ENCODE results near the gene CABLES1.

CABLES1 gene

GRCh38 chr18:23166891-23167541 is 31.7 kb downstream of the CABLES1 start:
- Histone ChIP-seq H4K12ac (ENCODE audit: low read depth, low read length) (no peak overlapping the region), H3K79me1 (ENCODE audit: low read length) (no peaks in the 10 kb centered on the region), H3K27me3 (ENCODE audit: insufficient read depth, low read length) (no peaks in the 10 kb centered on the region), H3K4ac (ENCODE audit: low read depth, low read length) (no peak overlapping the region), H3K27ac (ENCODE audit: low read depth, low read length) (no peak overlapping the region), H3K4me2 (ENCODE audit: low read length) (no peak overlapping the region), H2BK120ac (ENCODE audit: insufficient read depth, low read length, poor library complexity) (no peak overlapping the region), H3K18ac (ENCODE audit: low read length) (no peak overlapping the region), H2AK5ac (ENCODE audit: low read length) (no peak overlapping the region), H3K4me1 (ENCODE audit: control insufficient read depth in 1 of 2, insufficient read depth in 2 of 2, low read length in 2 of 2) (peaks cover 0 to 7% of the 10 kb centered on the region in 2 experiments), H3K36me3 (ENCODE audit: control insufficient read depth in 1 of 2, insufficient read depth in 2 of 2, low read length in 2 of 2) (no peaks in the 10 kb centered on the region), H3K14ac (ENCODE audit: low read length) (no peak overlapping the region), H2BK5ac (ENCODE audit: low read depth, low read length, poor library complexity) (no peak overlapping the region), H4K8ac (ENCODE audit: low read depth, low read length) (no peak overlapping the region), H3K23ac (ENCODE audit: low read length) (no peak overlapping the region), H3K9ac (ENCODE audit: low read length) (no peak overlapping the region), H3K79me2 (ENCODE audit: control insufficient read depth, insufficient read depth, low read length, poor library complexity) (no peaks in the 10 kb centered on the region), H4K91ac (ENCODE audit: low read depth, low read length) (no peak overlapping the region), H3K9me3 (ENCODE audit: insufficient read depth, low read depth, low read length) (no peaks in the 10 kb centered on the region), H3K4me3 (ENCODE audit: low read depth, low read length) (no peak overlapping the region), H2BK12ac (ENCODE audit: low read length) (no peak overlapping the region), H2AFZ (ENCODE audit: insufficient read depth, low read length, poor library complexity) (no peak overlapping the region)
- no CpG with 5 or more reads among the region's 7 CpGs for WGBS (ENCODE audit: extremely low coverage, insufficient coverage, insufficient read length)
- DNase-seq, result no peak

- H2BK5ac ChIP-seq (ENCODE audit: low read depth, low read length, poor library complexity), result no peak overlapping the region
- no peak overlapping the region for H3K18ac ChIP-seq (ENCODE audit: low read length)
- WGBS (ENCODE audit: extremely low coverage, insufficient coverage, insufficient read length), result no CpG with 5 or more reads among the region's 7 CpGs
- H4K8ac ChIP-seq (ENCODE audit: low read depth, low read length), result no peak overlapping the region
- no peak overlapping the region for H3K27ac ChIP-seq (ENCODE audit: low read depth, low read length)
- no peaks in the 10 kb centered on the region for H3K9me3 ChIP-seq (ENCODE audit: insufficient read depth, low read depth, low read length)
- H3K14ac ChIP-seq (ENCODE audit: low read length), result no peak overlapping the region
- no peak for DNase-seq
- peaks cover 0 to 7% of the 10 kb centered on the region in 2 experiments for H3K4me1 ChIP-seq (ENCODE audit: control insufficient read depth in 1 of 2, insufficient read depth in 2 of 2, low read length in 2 of 2)
- no peaks in the 10 kb centered on the region for H3K27me3 ChIP-seq (ENCODE audit: insufficient read depth, low read length)
- H2BK120ac ChIP-seq (ENCODE audit: insufficient read depth, low read length, poor library complexity), result no peak overlapping the region
- H3K23ac ChIP-seq (ENCODE audit: low read length), result no peak overlapping the region
- no peak overlapping the region for H2AFZ ChIP-seq (ENCODE audit: insufficient read depth, low read length, poor library complexity)
- H3K36me3 ChIP-seq (ENCODE audit: control insufficient read depth in 1 of 2, insufficient read depth in 2 of 2, low read length in 2 of 2), result no peaks in the 10 kb centered on the region
- no peak overlapping the region for H3K4me2 ChIP-seq (ENCODE audit: low read length)
- no peak overlapping the region for H4K12ac ChIP-seq (ENCODE audit: low read depth, low read length)
- H2BK12ac ChIP-seq (ENCODE audit: low read length), result no peak overlapping the region
- H3K4me3 ChIP-seq (ENCODE audit: low read depth, low read length), result no peak overlapping the region
- no peak overlapping the region for H3K9ac ChIP-seq (ENCODE audit: low read length)
- H3K4ac ChIP-seq (ENCODE audit: low read depth, low read length), result no peak overlapping the region
- no peak overlapping the region for H2AK5ac ChIP-seq (ENCODE audit: low read length)
- no peak overlapping the region for H4K91ac ChIP-seq (ENCODE audit: low read depth, low read length)
- H3K79me2 ChIP-seq (ENCODE audit: control insufficient read depth, insufficient read depth, low read length, poor library complexity), result no peaks in the 10 kb centered on the region
- no peaks in the 10 kb centered on the region for H3K79me1 ChIP-seq (ENCODE audit: low read length)
Observed at GRCh38 chr18:23169673-23170044, 34.4 kb downstream of the CABLES1 start.

- Histone ChIP-seq H2BK120ac (ENCODE audit: insufficient read depth, low read length, poor library complexity) (no peak overlapping the region), H3K36me3 (ENCODE audit: control insufficient read depth in 1 of 2, insufficient read depth in 2 of 2, low read length in 2 of 2) (no peaks in the 10 kb centered on the region), H3K23ac (ENCODE audit: low read length) (no peak overlapping the region), H3K9me3 (ENCODE audit: insufficient read depth, low read depth, low read length) (no peaks in the 10 kb centered on the region), H3K79me1 (ENCODE audit: low read length) (no peaks in the 10 kb centered on the region), H3K18ac (ENCODE audit: low read length) (no peak overlapping the region), H4K91ac (ENCODE audit: low read depth, low read length) (no peak overlapping the region), H3K4ac (ENCODE audit: low read depth, low read length) (no peak overlapping the region), H3K4me2 (ENCODE audit: low read length) (no peak overlapping the region), H2BK12ac (ENCODE audit: low read length) (no peak overlapping the region), H3K27ac (ENCODE audit: low read depth, low read length) (no peak overlapping the region), H3K79me2 (ENCODE audit: control insufficient read depth, insufficient read depth, low read length, poor library complexity) (no peaks in the 10 kb centered on the region), H3K4me1 (ENCODE audit: control insufficient read depth in 1 of 2, insufficient read depth in 2 of 2, low read length in 2 of 2) (peaks cover 0 to 7% of the 10 kb centered on the region in 2 experiments), H3K9ac (ENCODE audit: low read length) (no peak overlapping the region), H2BK5ac (ENCODE audit: low read depth, low read length, poor library complexity) (no peak overlapping the region), H3K14ac (ENCODE audit: low read length) (no peak overlapping the region), H4K8ac (ENCODE audit: low read depth, low read length) (no peak overlapping the region), H3K4me3 (ENCODE audit: low read depth, low read length) (no peak overlapping the region), H2AK5ac (ENCODE audit: low read length) (no peak overlapping the region), H4K12ac (ENCODE audit: low read depth, low read length) (no peak overlapping the region), H2AFZ (ENCODE audit: insufficient read depth, low read length, poor library complexity) (no peak overlapping the region), H3K27me3 (ENCODE audit: insufficient read depth, low read length) (no peaks in the 10 kb centered on the region)
- no peak for DNase-seq
- no CpG with 5 or more reads among the region's 7 CpGs for WGBS (ENCODE audit: extremely low coverage, insufficient coverage, insufficient read length)
Observed at GRCh38 chr18:23170137-23170536, 34.9 kb downstream of the CABLES1 start.

GRCh38 chr18:23171581-23172156 is 36.4 kb downstream of the CABLES1 start:
- Histone ChIP-seq H3K27ac (ENCODE audit: low read depth, low read length) (no peak overlapping the region), H3K18ac (ENCODE audit: low read length) (no peak overlapping the region), H3K79me1 (ENCODE audit: low read length) (no peaks in the 10 kb centered on the region), H3K14ac (ENCODE audit: low read length) (no peak overlapping the region), H3K9me3 (ENCODE audit: insufficient read depth, low read depth, low read length) (peaks cover 2% of the 10 kb centered on the region), H3K9ac (ENCODE audit: low read length) (no peak overlapping the region), H3K27me3 (ENCODE audit: insufficient read depth, low read length) (no peaks in the 10 kb centered on the region), H2BK120ac (ENCODE audit: insufficient read depth, low read length, poor library complexity) (no peak overlapping the region), H4K91ac (ENCODE audit: low read depth, low read length) (no peak overlapping the region), H2AFZ (ENCODE audit: insufficient read depth, low read length, poor library complexity) (no peak overlapping the region), H3K4me3 (ENCODE audit: low read depth, low read length) (no peak overlapping the region), H3K36me3 (ENCODE audit: control insufficient read depth in 1 of 2, insufficient read depth in 2 of 2, low read length in 2 of 2) (no peaks in the 10 kb centered on the region), H3K23ac (ENCODE audit: low read length) (no peak overlapping the region), H3K4me2 (ENCODE audit: low read length) (no peak overlapping the region), H4K12ac (ENCODE audit: low read depth, low read length) (no peak overlapping the region), H4K8ac (ENCODE audit: low read depth, low read length) (no peak overlapping the region), H3K4ac (ENCODE audit: low read depth, low read length) (no peak overlapping the region), H3K79me2 (ENCODE audit: control insufficient read depth, insufficient read depth, low read length, poor library complexity) (no peaks in the 10 kb centered on the region), H2AK5ac (ENCODE audit: low read length) (no peak overlapping the region), H2BK5ac (ENCODE audit: low read depth, low read length, poor library complexity) (no peak overlapping the region), H2BK12ac (ENCODE audit: low read length) (no peak overlapping the region), H3K4me1 (ENCODE audit: control insufficient read depth in 1 of 2, insufficient read depth in 2 of 2, low read length in 2 of 2) (peaks cover 0 to 7% of the 10 kb centered on the region in 2 experiments)
- no CpG with 5 or more reads among the region's 9 CpGs for WGBS (ENCODE audit: extremely low coverage, insufficient coverage, insufficient read length)
- no peak for DNase-seq
